Endothelial cell of umbilical vein (primary cell): ENCODE measurements around the gene TMC1. TPM values are rescaled to one million over a fixed set of nuclear protein-coding genes. Genes with fewer than 3 reads are reported as not detected.

Source experiments
- BruUV-seq: library from RNA; stranded (reverse); fragments of 400-500 nt; replicated peaks from 2 replicates; lab custom pipeline; 2021; lab: Mats Ljungman, UMichigan
- CTCF ChIA-PET: fragments of 300-600, 350-600 bp; sonication (Branson Sonifier 250); formaldehyde crosslinking; loops from one replicate; lab custom pipeline; 2021; ENCODE audit warnings: antibody characterized with exemption, inconsistent platforms; lab: Charles Lee
- POLR2A ChIA-PET: fragments of 300-600, 350-600 bp; sonication (Branson Sonifier 250); formaldehyde crosslinking; loops from one replicate; lab custom pipeline; 2021; ENCODE audit warnings: antibody characterized with exemption, inconsistent platforms; lab: Charles Lee
- DNase-seq: peaks from one replicate; pipeline ENCODE4 v3.0.0-alpha.2; 2011; ENCODE audit warnings: low read depth, low spot score
- FAIRE-seq: peaks from 2 replicates; lab custom pipeline; 2011; peaks lifted over from hg19 to GRCh38; lab: Jason Lieb, UNC
- H2AFZ ChIP-seq: 2 replicates; pipeline ENCODE4 v1.6.0; 2012; ENCODE audit warnings: low read depth, low read length, control low read depth, inconsistent platforms
- H3K27ac ChIP-seq: 2 replicates; pipeline ENCODE4 v1.5.1; 2011; ENCODE audit warnings: low read depth, mild to moderate bottlenecking, control low read depth, low read length, moderate library complexity; ENCODE audit not compliant: insufficient read depth
- H3K27me3 ChIP-seq, 2 experiments: 2 replicates each; pipeline versions ENCODE4 v1.6.0 to v1.6.1; 2011; ENCODE audit warnings: low read length in 2 of 2, mixed read lengths in 1 of 2; ENCODE audit not compliant: control insufficient read depth in 2 of 2, insufficient read depth in 2 of 2
- H3K36me3 ChIP-seq, 2 experiments: 2 replicates in 1 of 2; 3 replicates in 1 of 2; pipeline ENCODE4 v1.5.1; 2011; ENCODE audit warnings: low read length in 2 of 2, mild to moderate bottlenecking in 1 of 2, moderate library complexity in 1 of 2; ENCODE audit not compliant: control insufficient read depth in 2 of 2, insufficient read depth in 2 of 2; ENCODE audit errors: extremely low read depth in 1 of 2
- H3K4me1 ChIP-seq: 3 replicates; pipeline ENCODE4 v1.5.1; 2011; ENCODE audit warnings: mild to moderate bottlenecking, low read length; ENCODE audit not compliant: control insufficient read depth, insufficient read depth; ENCODE audit errors: extremely low read depth
- H3K4me2 ChIP-seq: 2 replicates; pipeline ENCODE4 v1.6.1; 2011; ENCODE audit warnings: low read length, control low read depth, mixed read lengths; ENCODE audit not compliant: insufficient read depth
- H3K4me3 ChIP-seq, 3 experiments: fragments of 200-600 bp in 1 of 3; sonication (generic), shearing (Covaris generic) in 1 of 3; replicated peaks in 1 of 3; 2 replicates each; pipeline ENCODE4 v1.5.1; 2011 to 2016; ENCODE audit warnings: control low read depth in 3 of 3, low read length in 3 of 3, mild to moderate bottlenecking in 2 of 3, inconsistent platforms in 1 of 3, low read depth in 1 of 3, moderate library complexity in 1 of 3; ENCODE audit not compliant: insufficient read depth in 1 of 3
- H3K79me2 ChIP-seq: 2 replicates; pipeline ENCODE4 v1.6.0; 2012; ENCODE audit warnings: low read length, inconsistent platforms; ENCODE audit not compliant: control insufficient read depth, insufficient read depth
- H3K9ac ChIP-seq: replicated peaks from 2 replicates; pipeline ENCODE3; 2011; ENCODE audit warnings: low read length, control low read depth; ENCODE audit not compliant: insufficient read depth; ENCODE audit errors: extremely low read depth
- H3K9me1 ChIP-seq: replicated peaks from 3 replicates; pipeline ENCODE4 v1.6.0; 2011; ENCODE audit warnings: mild to moderate bottlenecking, low read length; ENCODE audit not compliant: control insufficient read depth, insufficient read depth; ENCODE audit errors: extremely low read depth
- H3K9me3 ChIP-seq: replicated peaks from 2 replicates; pipeline ENCODE4 v1.5.1; 2012; ENCODE audit warnings: low read length, inconsistent platforms; ENCODE audit not compliant: control insufficient read depth, insufficient read depth
- H4K20me1 ChIP-seq: replicated peaks from 2 replicates; pipeline ENCODE3; 2011; ENCODE audit warnings: mild to moderate bottlenecking, low read length; ENCODE audit not compliant: control insufficient read depth, insufficient read depth; ENCODE audit errors: extremely low read depth
- EZH2 ChIP-seq: IDR thresholded peaks from 2 replicates; pipeline ENCODE4 v1.6.1; 2012; ENCODE audit warnings: borderline replicate concordance, low read depth, mild to moderate bottlenecking, moderate library complexity, low read length, inconsistent platforms; ENCODE audit not compliant: severe bottlenecking
- FOS ChIP-seq: IDR thresholded peaks from 2 replicates; pipeline ENCODE4 v1.6.1; 2011; ENCODE audit warnings: mild to moderate bottlenecking, low read length, moderate library complexity, borderline replicate concordance; ENCODE audit not compliant: insufficient read depth
- GATA2 ChIP-seq: IDR thresholded peaks from 2 replicates; pipeline ENCODE4 v1.7.0; 2011; ENCODE audit warnings: low read depth, mild to moderate bottlenecking, moderate library complexity, mixed read lengths, low read length; ENCODE audit not compliant: insufficient read length, insufficient read depth
- JUN ChIP-seq: IDR thresholded peaks from 2 replicates; pipeline ENCODE4 v1.6.1; 2011; ENCODE audit warnings: borderline replicate concordance, low read depth; ENCODE audit not compliant: insufficient read length, insufficient read depth
- MYC ChIP-seq: IDR thresholded peaks from one replicate; pipeline ENCODE4 v1.6.1; 2011; ENCODE audit warnings: mild to moderate bottlenecking, low read depth, low read length
- POLR2A ChIP-seq: IDR thresholded peaks from 2 replicates; pipeline ENCODE4 v1.6.1; 2012; ENCODE audit warnings: low read depth, mild to moderate bottlenecking, control low read depth, low read length
- POLR2AphosphoS5 ChIP-seq: IDR thresholded peaks from 2 replicates; pipeline ENCODE4 v1.6.1; 2012; ENCODE audit warnings: low read depth, mild to moderate bottlenecking, control low read depth, low read length, moderate library complexity; ENCODE audit not compliant: insufficient read depth
- dilution Hi-C: fragments of 300-500 bp; cut with MboI; formaldehyde crosslinking; loops from one replicate; pipeline ENCODE4 v1.15.0; 2019; ENCODE audit warnings: low sequenced_read_pairs; ENCODE audit not compliant: extremely low pct_ligation_motif_present
- intact Hi-C: fragments of 100-400 bp; cut with micrococcal nuclease; formaldehyde crosslinking; loops from one replicate; pipeline ENCODE4 v1.10.0; 2022
- polyA plus RNA-seq, 4 experiments: library from polyadenylated mRNA; depleted of rRNA in 3 of 4; stranded (reverse) in 3 of 4; unstranded in 1 of 4; fragments of >200 nt; gene quantifications; 2 replicates each; pipeline versions ENCODE4 v1.2.1 to v1.2.3, GENCODE V29; 2011 to 2012; ENCODE audit warnings: missing spikeins in 1 of 4
- total RNA-seq: library from RNA; stranded (reverse); gene quantifications from 2 replicates; pipeline ENCODE4 v1.2.3, GENCODE V29; 2021
- TF ChIP-seq, protein P1 (sequence below), 2 donors: IDR thresholded peaks; 1 replicate in 1 of 2; 2 replicates in 1 of 2; pipeline ENCODE4 v1.5.1; 2011; ENCODE audit warnings: low read length in 2 of 2, mild to moderate bottlenecking in 2 of 2, moderate library complexity in 2 of 2, control low read depth in 1 of 2, inconsistent platforms in 1 of 2, low read depth in 1 of 2; ENCODE audit not compliant: insufficient read depth in 1 of 2; ENCODE audit errors: extremely low read depth in 1 of 2
- TF ChIP-seq, protein P2 (sequence below): IDR thresholded peaks from 2 replicates; pipeline ENCODE4 v1.6.1; 2011; ENCODE audit not compliant: insufficient read depth, insufficient read length

Gene TMC1
- total and polyA plus RNA-seq, 2 donors (not counting 3 experiments of a cell fraction or from before 2014, with no cell fraction given), result 1.5 TPM; not detected in 1

DNA sequence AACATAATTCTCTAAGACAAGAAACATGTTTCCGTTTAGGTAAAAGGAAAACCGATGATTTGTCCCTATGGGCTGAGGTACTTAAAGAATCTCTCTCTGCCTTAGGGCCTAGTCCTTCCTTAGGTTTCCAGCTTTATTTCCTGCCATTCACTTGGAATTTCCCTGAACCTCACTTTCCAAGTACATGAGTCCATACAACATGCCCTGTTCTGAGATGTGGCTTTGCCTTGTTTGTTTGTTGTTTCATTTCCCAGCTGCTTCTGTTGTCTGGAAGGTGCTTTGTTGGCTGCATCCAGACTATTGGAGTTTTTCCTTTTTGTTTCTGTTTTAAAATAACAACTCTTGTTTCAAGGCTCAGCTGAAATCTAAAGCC, 336.2 kb downstream of the TMC1 start:
- H3K4me2 ChIP-seq, result no peak overlapping the region
- no TSS peak for BruUV-seq
- no peak for FAIRE-seq

More for the DNA sequence above, 336.2 kb downstream of the TMC1 start:
- peak overlapping the region; percentile 90 for H2AFZ ChIP-seq
- no peaks in the 10 kb centered on the region for H3K79me2 ChIP-seq
- H3K27ac ChIP-seq, result peak overlapping the region; percentile 35
- dilution Hi-C loops (loop anchor here (25.0 kb wide), 1 partner anchor 230 kb away; no protein-coding TSS in a partner anchor), intact Hi-C loops (loop anchor here (1.0 kb wide), 3 partner anchors 166 to 327 kb away; no protein-coding TSS in a partner anchor)
- no peak overlapping the region for H3K4me3 ChIP-seq
- peak; percentile 34 for DNase-seq
- H3K9ac ChIP-seq, result no peak overlapping the region
- no peaks in the 10 kb centered on the region for H3K9me1 ChIP-seq
- TF ChIP-seq GATA2 (no peak), FOS (no peak), JUN (no peak), POLR2A (no peak), MYC (no peak), EZH2 (no peak), POLR2AphosphoS5 (no peak)
- TF ChIP-seq, protein P1, sequence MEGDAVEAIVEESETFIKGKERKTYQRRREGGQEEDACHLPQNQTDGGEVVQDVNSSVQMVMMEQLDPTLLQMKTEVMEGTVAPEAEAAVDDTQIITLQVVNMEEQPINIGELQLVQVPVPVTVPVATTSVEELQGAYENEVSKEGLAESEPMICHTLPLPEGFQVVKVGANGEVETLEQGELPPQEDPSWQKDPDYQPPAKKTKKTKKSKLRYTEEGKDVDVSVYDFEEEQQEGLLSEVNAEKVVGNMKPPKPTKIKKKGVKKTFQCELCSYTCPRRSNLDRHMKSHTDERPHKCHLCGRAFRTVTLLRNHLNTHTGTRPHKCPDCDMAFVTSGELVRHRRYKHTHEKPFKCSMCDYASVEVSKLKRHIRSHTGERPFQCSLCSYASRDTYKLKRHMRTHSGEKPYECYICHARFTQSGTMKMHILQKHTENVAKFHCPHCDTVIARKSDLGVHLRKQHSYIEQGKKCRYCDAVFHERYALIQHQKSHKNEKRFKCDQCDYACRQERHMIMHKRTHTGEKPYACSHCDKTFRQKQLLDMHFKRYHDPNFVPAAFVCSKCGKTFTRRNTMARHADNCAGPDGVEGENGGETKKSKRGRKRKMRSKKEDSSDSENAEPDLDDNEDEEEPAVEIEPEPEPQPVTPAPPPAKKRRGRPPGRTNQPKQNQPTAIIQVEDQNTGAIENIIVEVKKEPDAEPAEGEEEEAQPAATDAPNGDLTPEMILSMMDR (IDR thresholded peaks at IDR 0.05; ENCODE audit: extremely low read depth in 1 of 2, insufficient read depth in 1 of 2, low read depth in 1 of 2, low read length in 2 of 2), result no peak
- TF ChIP-seq, protein P2, sequence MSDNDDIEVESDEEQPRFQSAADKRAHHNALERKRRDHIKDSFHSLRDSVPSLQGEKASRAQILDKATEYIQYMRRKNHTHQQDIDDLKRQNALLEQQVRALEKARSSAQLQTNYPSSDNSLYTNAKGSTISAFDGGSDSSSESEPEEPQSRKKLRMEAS, result no peak
- H3K9me3 ChIP-seq, result no peaks in the 10 kb centered on the region
- H3K4me1 ChIP-seq, result peaks cover 16% of the 10 kb centered on the region
- ChIA-PET CTCF (interaction anchor here (0.6 to 5.9 kb wide), 63 partner anchors 8 to 833 kb away, joined by 3 to 135 read pairs (median 5); no protein-coding TSS in a partner anchor), POLR2A (interaction anchor here (0.7 kb wide), 1 partner anchor 1210 kb away, joined by 5 read pairs; no protein-coding TSS in a partner anchor)
- no peaks in the 10 kb centered on the region for H4K20me1 ChIP-seq
- no peaks in the 10 kb centered on the region for H3K36me3 ChIP-seq
- no peaks in the 10 kb centered on the region for H3K27me3 ChIP-seq
